Esophagus squamous epithelium (tissue), 5 donors: ENCODE data around the gene BCL2L11. TPM values are rescaled to one million over a fixed set of nuclear protein-coding genes. Genes with fewer than 3 reads are reported as not detected.

Experiments used
- DNase-seq: peaks from one replicate; lab custom pipeline; 2025; lab: John Stamatoyannopoulos, UW
- H3K27ac ChIP-seq, 4 donors: fragments of 200-600 bp; sonication (generic); one replicate each; pipeline ENCODE4 v1.5.1; 2016 to 2019; ENCODE audit warnings: mild to moderate bottlenecking in 1 of 4
- H3K27me3 ChIP-seq, 4 donors: fragments of 200-600 bp; sonication (generic); 1 replicate in 3 of 4; 2 replicates in 1 of 4; pipeline versions ENCODE4 v1.5.1 to v1.6.0; 2017 to 2021; ENCODE audit warnings: antibody characterized with exemption in 1 of 4
- H3K36me3 ChIP-seq, 3 donors: fragments of 200-600 bp; sonication (generic); one replicate each; pipeline ENCODE4 v1.5.1; 2016 to 2019
- H3K4me1 ChIP-seq, 3 donors: fragments of 200-600 bp; sonication (generic); one replicate each; pipeline ENCODE4 v1.5.1; 2017 to 2019
- H3K4me3 ChIP-seq, 4 donors: fragments of 200-600 bp; sonication (generic); 1 replicate in 3 of 4; 2 replicates in 1 of 4; pipeline ENCODE4 v1.5.1; 2016 to 2019; ENCODE audit warnings: mild to moderate bottlenecking in 2 of 4, moderate library complexity in 1 of 4
- H3K9me3 ChIP-seq, 3 donors: fragments of 200-600 bp; sonication (generic); one replicate each; pipeline ENCODE4 v1.5.1; 2016 to 2019
- CTCF ChIP-seq, 6 experiments: fragments of 450-650 bp in 4 of 6; fragments of 200-600 bp in 2 of 6; sonication (generic) in 2 of 6; IDR thresholded peaks; one replicate each; pipeline ENCODE4 v1.5.1; 2016 to 2019; ENCODE audit warnings: antibody characterized with exemption in 6 of 6, mild to moderate bottlenecking in 4 of 6, moderate library complexity in 4 of 6
- POLR2A ChIP-seq, 4 donors: fragments of 450-650 bp; IDR thresholded peaks; one replicate each; pipeline ENCODE4 v1.6.1; 2017; ENCODE audit warnings: antibody characterized with exemption in 4 of 4, mild to moderate bottlenecking in 4 of 4, moderate library complexity in 3 of 4
- WGBS, 2 donors: methylation state at CpG; one replicate each; pipeline ENCODE4 v1.1.5; 2018; 5-methylcytosine and 5-hydroxymethylcytosine counted together
- intact Hi-C: fragments of 100-400 bp; cut with DNase I; formaldehyde crosslinking; loops from one replicate; pipeline ENCODE4 v1.15.0; 2022
- total RNA-seq, 4 donors: library from RNA; depleted of rRNA; stranded (reverse); fragments of >200 nt; gene quantifications; one replicate each; pipeline ENCODE4 v1.1.0, GENCODE V29; 2016
- donor health status: DM: yes; HTN: yes; CAD: no.

Gene BCL2L11
- total RNA-seq, 4 donors from 2014 or later = 7.8 to 28.2 (median 9.9) TPM

- H3K9me3 ChIP-seq = no peaks in the 10 kb centered on the region
- whole genome bisulfite sequencing, 2 donors = 76 to 88% methylated on average over 2 of the region's 2 CpGs
- H3K4me3 ChIP-seq = no peak overlapping the region
- DNase-seq = no peak
- no peaks in the 10 kb centered on the region for H3K36me3 ChIP-seq
- intact Hi-C loops = no loop called here
- no peak for TF ChIP-seq POLR2A (IDR thresholded peaks at IDR 0.05)
- no peak for TF ChIP-seq CTCF (IDR thresholded peaks at IDR 0.05)
- H3K27ac ChIP-seq = no peak overlapping the region
- no peaks in the 10 kb centered on the region for H3K27me3 ChIP-seq
- no peaks in the 10 kb centered on the region for H3K4me1 ChIP-seq
Measured at GRCh38 chr2:111101592-111101991, 19.1 kb upstream of the BCL2L11 start.

- H3K4me3 ChIP-seq = no peak overlapping the region
- H3K36me3 ChIP-seq = no peaks in the 10 kb centered on the region
- H3K9me3 ChIP-seq = no peaks in the 10 kb centered on the region
- 63 to 90% methylated on average over 2 of the region's 2 CpGs for WGBS, 2 donors
- intact Hi-C loops = no loop called here
- TF ChIP-seq POLR2A (IDR thresholded peaks at IDR 0.05) (no peak), CTCF (IDR thresholded peaks at IDR 0.05) (no peak)
- no peaks in the 10 kb centered on the region for H3K4me1 ChIP-seq
- H3K27me3 ChIP-seq = no peaks in the 10 kb centered on the region
- DNase-seq = no peak
- no peak overlapping the region for H3K27ac ChIP-seq
Measured at GRCh38 chr2:111102216-111102615, 18.5 kb upstream of the BCL2L11 start.

DNA sequence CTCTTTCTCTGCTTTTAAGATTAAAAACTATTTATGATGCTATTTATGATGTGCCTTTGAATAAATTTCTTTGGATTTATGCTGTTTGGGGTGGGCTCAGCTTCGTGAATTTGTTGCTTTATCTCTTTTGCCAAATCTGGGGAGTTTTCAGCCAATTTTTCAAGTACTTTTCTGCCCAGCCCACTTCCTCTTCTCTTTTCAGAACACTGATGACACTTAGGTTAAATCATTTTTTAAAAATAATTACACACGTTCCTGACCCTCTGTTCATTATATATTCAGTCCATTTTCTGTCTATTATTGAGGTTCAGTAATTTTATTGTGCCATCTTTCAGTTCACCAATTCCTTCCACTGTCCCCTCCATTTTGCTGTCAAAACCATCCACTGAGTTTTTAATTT, 14.8 kb upstream of the BCL2L11 start:
- Histone ChIP-seq H3K36me3 (no peaks in the 10 kb centered on the region), H3K4me3 (no peak overlapping the region), H3K27me3 (peaks cover 0 to 8% (median 0%) of the 10 kb centered on the region in 4 donors), H3K9me3 (no peaks in the 10 kb centered on the region), H3K4me1 (no peaks in the 10 kb centered on the region), H3K27ac (no peak overlapping the region)
- no peak for DNase-seq
- intact Hi-C loops = no loop called here
- TF ChIP-seq POLR2A (IDR thresholded peaks at IDR 0.05) = no peak
- TF ChIP-seq CTCF (IDR thresholded peaks at IDR 0.05) = no peak
- WGBS, 2 donors = 57 to 65% methylated on average over 2 of the region's 2 CpGs

GRCh38 chr2:111106706-111107105, 14.0 kb upstream of the BCL2L11 start:
- H3K36me3 ChIP-seq = no peaks in the 10 kb centered on the region
- H3K9me3 ChIP-seq = no peaks in the 10 kb centered on the region
- no peak for DNase-seq
- 81 to 92% methylated on average over 4 to 5 of the region's 5 CpGs for WGBS, 2 donors
- no peak overlapping the region for H3K4me3 ChIP-seq
- H3K27ac ChIP-seq = no peak overlapping the region
- TF ChIP-seq POLR2A (IDR thresholded peaks at IDR 0.05) (no peak), CTCF (IDR thresholded peaks at IDR 0.05) (no peak)
- intact Hi-C loops = no loop called here
- no peaks in the 10 kb centered on the region for H3K4me1 ChIP-seq
- peaks cover 0 to 8% (median 0%) of the 10 kb centered on the region in 4 donors for H3K27me3 ChIP-seq

GRCh38 chr2:111108745-111109271, 11.9 kb upstream of the BCL2L11 start:
- Histone ChIP-seq H3K9me3 (no peaks in the 10 kb centered on the region), H3K4me3 (no peak overlapping the region), H3K36me3 (no peaks in the 10 kb centered on the region), H3K27me3 (peaks cover 0 to 27% (median 0%) of the 10 kb centered on the region in 4 donors), H3K27ac (no peak overlapping the region), H3K4me1 (no peaks in the 10 kb centered on the region)
- TF ChIP-seq POLR2A (IDR thresholded peaks at IDR 0.05) = no peak
- no peak for TF ChIP-seq CTCF (IDR thresholded peaks at IDR 0.05)
- DNase-seq = no peak
- WGBS, 2 donors = 81 to 82% methylated on average over 2 of the region's 2 CpGs
- intact Hi-C loops = no loop called here
